Peyer's patch (tissue), 4 donors: ENCODE data around the gene GP1BB. TPM values are rescaled to one million over a fixed set of nuclear protein-coding genes. Genes with fewer than 3 reads are reported as not detected.

Experiments
- DNase-seq, 3 donors: peaks; one replicate each; pipeline ENCODE4 v3.0.0-alpha.2; 2017 to 2019
- H3K27ac ChIP-seq, 4 donors: fragments of 200-600 bp; sonication (generic); one replicate each; pipeline ENCODE4 v1.5.1; 2016 to 2019
- H3K27me3 ChIP-seq, 2 donors: fragments of 200-600 bp; sonication (generic); one replicate each; pipeline ENCODE4 v1.5.1; 2019
- H3K36me3 ChIP-seq, 3 donors: fragments of 200-600 bp; sonication (generic); one replicate each; pipeline ENCODE4 v1.5.1; 2016 to 2019
- H3K4me1 ChIP-seq, 4 donors: fragments of 200-600 bp; sonication (generic); one replicate each; pipeline ENCODE4 v1.5.1; 2016 to 2019
- H3K4me3 ChIP-seq, 4 donors: fragments of 200-600 bp; sonication (generic); 1 replicate in 3 of 4; 2 replicates in 1 of 4; pipeline ENCODE4 v1.5.1; 2016 to 2019; ENCODE audit warnings: mild to moderate bottlenecking in 1 of 4
- H3K9me3 ChIP-seq, 4 donors: fragments of 200-600 bp; sonication (generic); one replicate each; pipeline ENCODE4 v1.5.1; 2016 to 2019; ENCODE audit warnings: mild to moderate bottlenecking in 1 of 4
- POLR2A ChIP-seq, 2 donors: fragments of 450-650 bp; IDR thresholded peaks; one replicate each; pipeline ENCODE4 v1.5.1; 2017; ENCODE audit warnings: antibody characterized with exemption in 2 of 2, mild to moderate bottlenecking in 2 of 2, moderate library complexity in 2 of 2
- total RNA-seq, 4 donors: library from RNA; depleted of rRNA; stranded (reverse); fragments of >200 nt; gene quantifications; one replicate each; pipeline ENCODE4 v1.1.0, GENCODE V29; 2016
- TF ChIP-seq, protein P1 (sequence below), 6 experiments: fragments of 450-650 bp in 4 of 6; fragments of 200-600 bp in 2 of 6; sonication (generic) in 1 of 6; IDR thresholded peaks; one replicate each; pipeline ENCODE4 v1.5.1; 2017 to 2019; ENCODE audit warnings: antibody characterized with exemption in 6 of 6, mild to moderate bottlenecking in 3 of 6, moderate library complexity in 1 of 6

Gene GP1BB
- total RNA-seq, 4 donors from 2014 or later: 1.1 to 9.1 (median 2.0) TPM

DNA sequence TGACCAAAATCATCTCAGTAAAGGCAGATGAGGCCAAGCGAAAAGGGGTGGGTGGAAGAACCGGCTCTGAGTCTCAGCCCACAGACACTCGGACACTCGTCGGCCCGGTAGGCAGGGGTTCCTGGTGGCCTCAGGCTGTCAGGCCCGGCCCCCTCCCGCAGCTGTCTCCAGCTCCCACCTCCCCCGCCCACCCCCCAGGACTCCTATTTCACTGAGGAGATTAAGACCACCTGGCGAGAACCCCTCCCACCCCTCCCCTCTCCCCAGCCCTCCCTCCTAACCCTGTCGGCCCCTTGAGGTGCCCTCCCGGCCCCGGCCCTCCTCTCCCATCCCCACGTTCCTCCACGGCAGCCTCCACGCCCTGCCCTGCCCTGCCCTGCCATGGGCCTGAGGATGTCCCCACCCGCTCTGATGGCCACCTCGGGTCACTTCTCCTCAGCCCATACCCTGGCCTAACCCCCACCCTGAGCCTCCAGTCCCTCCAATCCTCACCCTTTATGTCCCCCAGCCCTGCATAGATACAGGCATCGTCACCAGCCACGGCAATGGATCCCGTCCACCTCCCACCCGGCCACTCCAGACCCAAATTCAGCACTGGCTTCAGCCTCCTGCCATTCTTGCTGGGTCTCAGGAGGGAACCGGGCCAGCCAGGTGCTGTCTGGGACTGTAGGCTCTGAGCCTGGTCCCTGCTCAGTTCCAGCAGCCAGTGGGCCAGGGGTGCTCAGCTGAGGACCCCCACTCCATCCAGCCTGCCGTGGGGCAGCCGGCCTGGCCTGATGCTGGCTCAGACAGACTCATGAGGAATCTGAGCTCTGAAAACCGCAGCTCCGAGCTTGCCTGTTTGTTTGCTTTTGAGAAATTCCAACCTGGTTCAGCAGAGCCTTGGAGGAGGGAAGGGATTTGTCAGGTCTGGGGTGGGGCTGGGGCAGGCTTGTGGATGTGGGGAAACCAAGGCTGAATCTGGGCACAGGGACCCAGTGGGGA is 27.5 kb downstream of the GP1BB start:
- Histone ChIP-seq H3K36me3 (no peaks in the 10 kb centered on the region), H3K27ac (no peak overlapping the region), H3K9me3 (no peaks in the 10 kb centered on the region), H3K4me1 (peaks cover 0 to 12% (median 4%) of the 10 kb centered on the region in 4 donors), H3K27me3 (peaks cover 0 to 13% of the 10 kb centered on the region in 2 donors), H3K4me3 (no peak overlapping the region)
- TF ChIP-seq, protein P1, sequence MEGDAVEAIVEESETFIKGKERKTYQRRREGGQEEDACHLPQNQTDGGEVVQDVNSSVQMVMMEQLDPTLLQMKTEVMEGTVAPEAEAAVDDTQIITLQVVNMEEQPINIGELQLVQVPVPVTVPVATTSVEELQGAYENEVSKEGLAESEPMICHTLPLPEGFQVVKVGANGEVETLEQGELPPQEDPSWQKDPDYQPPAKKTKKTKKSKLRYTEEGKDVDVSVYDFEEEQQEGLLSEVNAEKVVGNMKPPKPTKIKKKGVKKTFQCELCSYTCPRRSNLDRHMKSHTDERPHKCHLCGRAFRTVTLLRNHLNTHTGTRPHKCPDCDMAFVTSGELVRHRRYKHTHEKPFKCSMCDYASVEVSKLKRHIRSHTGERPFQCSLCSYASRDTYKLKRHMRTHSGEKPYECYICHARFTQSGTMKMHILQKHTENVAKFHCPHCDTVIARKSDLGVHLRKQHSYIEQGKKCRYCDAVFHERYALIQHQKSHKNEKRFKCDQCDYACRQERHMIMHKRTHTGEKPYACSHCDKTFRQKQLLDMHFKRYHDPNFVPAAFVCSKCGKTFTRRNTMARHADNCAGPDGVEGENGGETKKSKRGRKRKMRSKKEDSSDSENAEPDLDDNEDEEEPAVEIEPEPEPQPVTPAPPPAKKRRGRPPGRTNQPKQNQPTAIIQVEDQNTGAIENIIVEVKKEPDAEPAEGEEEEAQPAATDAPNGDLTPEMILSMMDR (IDR thresholded peaks at IDR 0.05): no peak
- no peak for TF ChIP-seq POLR2A (IDR thresholded peaks at IDR 0.05)
- no peak for DNase-seq

DNA sequence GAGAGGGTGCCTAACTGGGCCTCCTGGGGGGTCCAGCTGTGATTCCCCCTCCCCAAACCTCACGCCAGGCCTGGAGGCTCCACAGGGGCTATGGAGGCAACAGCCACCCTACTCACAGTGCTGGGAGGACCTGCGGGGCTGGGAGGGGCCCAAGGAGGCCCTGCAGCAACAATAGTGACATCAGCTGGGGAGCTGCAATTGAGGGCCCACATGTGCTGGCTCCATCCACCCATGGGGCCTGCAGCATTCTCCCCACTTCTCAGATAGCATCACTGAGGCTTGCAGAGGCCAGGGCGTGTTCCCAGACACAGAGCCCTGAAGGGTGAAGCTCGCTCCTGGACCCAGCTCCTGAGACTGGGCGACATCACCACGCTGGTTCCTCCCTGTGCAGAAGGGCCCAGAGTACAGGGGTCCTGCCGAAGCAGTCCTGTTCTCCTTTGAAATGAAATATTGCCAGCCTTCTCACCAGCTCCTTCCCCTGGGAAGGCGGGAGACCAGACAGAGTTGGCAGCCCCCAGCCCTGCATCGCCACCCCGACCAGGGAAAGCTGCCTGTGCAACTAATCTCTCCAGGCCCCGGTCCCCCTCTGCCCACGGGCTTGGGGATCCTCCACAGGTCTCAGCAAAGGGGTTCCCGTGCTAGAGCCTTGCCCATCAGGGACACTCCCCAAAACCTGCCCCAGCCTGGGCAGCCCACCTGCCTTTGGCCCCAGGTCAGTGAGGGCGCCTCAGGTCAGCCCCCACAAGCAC is 28.3 kb downstream of the GP1BB start:
- no peaks in the 10 kb centered on the region for H3K9me3 ChIP-seq
- no peaks in the 10 kb centered on the region for H3K36me3 ChIP-seq
- no peak overlapping the region for H3K27ac ChIP-seq
- H3K4me3 ChIP-seq: no peak overlapping the region
- DNase-seq: no peak
- H3K27me3 ChIP-seq: peaks cover 0 to 21% of the 10 kb centered on the region in 2 donors
- TF ChIP-seq, protein P1 (IDR thresholded peaks at IDR 0.05): no peak
- TF ChIP-seq POLR2A (IDR thresholded peaks at IDR 0.05): no peak
- peaks cover 0 to 19% (median 11%) of the 10 kb centered on the region in 4 donors for H3K4me1 ChIP-seq

DNA sequence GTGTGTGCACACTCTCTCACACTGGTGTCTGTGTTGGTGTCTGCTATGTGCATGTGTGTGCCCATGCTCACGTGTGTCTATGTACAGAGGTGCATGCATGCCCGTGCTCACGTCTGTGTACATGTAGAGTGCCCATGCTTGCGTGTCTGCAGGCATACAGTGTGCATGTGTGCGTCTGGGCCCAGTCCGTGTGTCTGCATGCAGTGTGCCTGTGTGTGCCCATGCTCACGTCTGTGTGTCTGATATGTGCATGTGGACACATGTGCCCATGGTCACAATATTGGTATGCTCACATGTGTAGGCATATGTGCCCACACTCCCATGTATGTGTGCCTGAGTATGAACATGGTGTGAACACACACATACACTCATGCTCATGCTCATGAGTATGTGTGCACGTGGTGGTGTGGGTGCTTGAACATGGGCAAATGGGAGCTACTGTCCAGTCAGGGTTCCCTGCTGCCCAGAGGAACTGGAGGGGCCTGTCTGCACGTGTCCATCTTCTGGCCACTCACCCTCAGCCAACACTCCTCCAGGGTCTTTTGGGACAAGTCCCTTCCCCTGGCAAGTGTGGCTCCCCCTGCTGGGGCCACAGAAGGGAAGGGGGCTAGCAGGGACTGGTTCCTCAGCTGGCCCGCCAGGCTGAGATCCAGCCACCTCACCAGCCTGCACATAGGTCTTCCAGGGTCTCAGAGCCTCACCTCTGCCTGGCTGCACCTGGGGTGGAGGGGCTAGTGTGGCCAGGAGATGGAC is 29.9 kb downstream of the GP1BB start:
- H3K4me3 ChIP-seq: no peak overlapping the region
- H3K27me3 ChIP-seq: peaks cover 0 to 24% of the 10 kb centered on the region in 2 donors
- no peak for DNase-seq
- peaks cover 0 to 26% (median 11%) of the 10 kb centered on the region in 4 donors for H3K4me1 ChIP-seq
- TF ChIP-seq, protein P1 (IDR thresholded peaks at IDR 0.05): no peak
- TF ChIP-seq POLR2A (IDR thresholded peaks at IDR 0.05): no peak
- H3K36me3 ChIP-seq: no peaks in the 10 kb centered on the region
- no peaks in the 10 kb centered on the region for H3K9me3 ChIP-seq
- no peak overlapping the region for H3K27ac ChIP-seq

DNA sequence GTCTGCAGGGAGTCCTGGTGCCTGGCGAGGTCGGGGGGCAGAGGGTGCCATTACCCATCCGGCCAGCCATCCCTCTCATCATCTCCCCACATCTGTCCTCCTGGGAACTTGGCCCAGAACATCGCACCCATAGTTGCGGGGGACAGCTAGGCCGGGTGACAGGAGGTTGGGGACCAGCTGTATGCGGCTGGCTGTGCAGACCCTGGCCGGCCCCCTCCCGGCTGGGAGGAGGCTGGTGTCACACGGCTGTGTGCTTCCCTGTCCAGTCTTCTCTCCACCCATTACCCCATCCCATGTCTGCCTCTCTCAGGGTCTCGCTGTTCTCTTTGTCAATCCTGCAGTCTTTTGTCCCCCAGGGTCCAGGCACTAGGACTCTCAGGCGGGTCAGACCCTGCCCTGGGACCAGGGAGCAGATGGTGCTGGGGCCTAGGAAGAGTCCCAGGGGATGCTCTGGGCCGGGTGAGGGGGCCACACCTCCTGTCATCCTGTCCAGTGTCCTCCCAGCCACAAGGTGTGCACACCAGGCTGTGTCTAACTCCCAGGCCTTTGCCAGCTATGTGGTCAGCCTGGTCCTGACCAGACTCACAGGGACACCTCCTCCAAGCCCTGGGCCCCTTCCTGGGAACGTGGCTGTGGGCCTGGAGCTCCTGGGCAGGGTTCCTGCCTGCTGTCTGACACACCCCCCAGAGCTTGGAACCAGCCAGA is 30.8 kb downstream of the GP1BB start:
- Histone ChIP-seq H3K27ac (no peak overlapping the region), H3K4me1 (peaks cover 0 to 31% (median 13%) of the 10 kb centered on the region in 4 donors), H3K27me3 (peaks cover 0 to 33% of the 10 kb centered on the region in 2 donors), H3K36me3 (no peaks in the 10 kb centered on the region), H3K4me3 (no peak overlapping the region), H3K9me3 (no peaks in the 10 kb centered on the region)
- DNase-seq: no peak
- TF ChIP-seq, protein P1 (IDR thresholded peaks at IDR 0.05): no peak
- no peak for TF ChIP-seq POLR2A (IDR thresholded peaks at IDR 0.05)
